Measurements from ENCODE around the gene CD164L2.
"Not testable (repeated sequence)": the region's sequence is repeated elsewhere in the genome, so short reads cannot be mapped to it uniquely, and the experiment has no call there.

Gene CD164L2

DNA sequence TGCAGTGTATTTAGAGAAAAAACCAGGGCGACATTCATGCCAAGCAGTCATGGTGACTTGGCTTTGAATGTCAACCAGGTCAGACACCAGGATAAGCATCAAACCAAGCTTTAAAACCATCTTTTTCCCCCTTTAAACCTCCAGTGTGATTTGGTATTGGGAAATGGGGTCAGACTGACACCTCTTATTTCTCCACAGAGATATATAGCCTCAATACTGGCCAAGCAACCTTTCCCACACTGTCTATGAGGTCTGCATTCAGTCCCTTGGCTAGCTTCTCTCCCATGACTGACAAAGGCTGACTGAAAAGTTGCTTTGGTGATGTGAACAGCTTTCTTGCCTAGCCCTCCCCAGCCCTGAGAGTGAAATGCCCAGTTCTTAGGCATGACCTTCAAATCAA is 31.0 kb upstream of the CD164L2 start:
- no peak for DNase-seq
- H3K27ac Mint-ChIP-seq, result no peak overlapping the region
- CTCF ChIA-PET, result interaction anchor here (0.7 to 3.9 kb wide), 6 partner anchors 14 to 192 kb away, joined by 3 to 50 read pairs (median 3); partner anchors contain the start of gene AHDC1
- H3K9me3 Mint-ChIP-seq, result no peaks in the 10 kb centered on the region
- H3K4me1 Mint-ChIP-seq, result peaks cover 16% of the 10 kb centered on the region
- H3K4me3 Mint-ChIP-seq, result no peak overlapping the region
- peaks cover 78% of the 10 kb centered on the region for H3K36me3 Mint-ChIP-seq
- H3K27me3 Mint-ChIP-seq, result no peaks in the 10 kb centered on the region

DNA sequence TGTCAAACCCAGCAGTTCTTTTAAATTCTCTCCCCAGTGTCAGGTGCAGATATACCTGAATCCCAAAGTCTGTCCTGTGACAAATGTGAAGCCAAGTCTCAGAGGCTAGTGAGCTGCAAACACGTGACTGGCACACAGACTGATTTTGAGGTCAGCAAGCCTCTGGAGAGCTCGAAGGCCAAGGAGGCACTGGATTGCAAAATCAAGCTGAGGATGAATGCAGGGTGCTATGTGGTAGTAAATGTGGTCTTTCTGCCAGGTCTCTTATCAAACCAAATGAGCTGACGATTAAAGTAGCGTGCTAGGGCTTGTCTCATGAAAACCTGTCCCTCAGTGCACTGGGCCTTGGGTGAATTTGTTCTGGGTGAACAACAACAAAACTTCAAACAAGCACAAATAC is 29.9 kb upstream of the CD164L2 start:
- CTCF ChIA-PET, result interaction anchor here (1.2 to 2.2 kb wide), 4 partner anchors 16 to 194 kb away, joined by 3 to 10 read pairs (median 4); no protein-coding TSS in a partner anchor
- DNase-seq, result no peak
- Mint-ChIP-seq H3K36me3 (peaks cover 80% of the 10 kb centered on the region), H3K27me3 (no peaks in the 10 kb centered on the region), H3K4me1 (peaks cover 6% of the 10 kb centered on the region), H3K9me3 (no peaks in the 10 kb centered on the region), H3K27ac (no peak overlapping the region), H3K4me3 (no peak overlapping the region)

- no peak overlapping the region for H3K27ac Mint-ChIP-seq
- DNase-seq, result no peak
- H3K4me3 Mint-ChIP-seq, result no peak overlapping the region
- H3K4me1 Mint-ChIP-seq, result peaks cover 6% of the 10 kb centered on the region
- CTCF ChIA-PET, result interaction anchor here (1.6 to 2.2 kb wide), 3 partner anchors 76 to 195 kb away, joined by 3 to 10 read pairs (median 5); no protein-coding TSS in a partner anchor
- peaks cover 76% of the 10 kb centered on the region for H3K36me3 Mint-ChIP-seq
- H3K27me3 Mint-ChIP-seq, result no peaks in the 10 kb centered on the region
- no peaks in the 10 kb centered on the region for H3K9me3 Mint-ChIP-seq
Measured at GRCh38 chr1:27412502-27412901, 29.4 kb upstream of the CD164L2 start.

DNA sequence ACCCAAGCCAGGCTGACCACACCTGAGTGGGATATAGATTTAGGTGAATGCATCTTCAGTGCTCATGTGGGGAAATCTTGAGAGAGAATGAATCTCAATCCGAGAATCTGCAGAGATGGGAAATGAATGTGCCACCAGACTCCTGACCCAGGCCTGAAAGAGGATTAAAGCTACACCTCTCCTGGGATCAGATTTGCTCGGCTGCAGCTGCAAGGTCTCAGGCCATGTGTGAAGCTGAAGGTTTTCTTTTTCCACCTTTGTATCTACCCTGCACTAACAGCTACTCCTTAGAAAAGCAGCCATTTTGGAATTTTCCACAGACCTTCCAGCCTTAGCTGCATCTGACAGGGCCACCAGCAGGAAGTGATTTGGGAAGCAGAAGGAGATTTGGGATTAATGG is 27.6 kb upstream of the CD164L2 start:
- Mint-ChIP-seq H3K36me3 (peaks cover 69% of the 10 kb centered on the region), H3K9me3 (no peaks in the 10 kb centered on the region), H3K27me3 (no peaks in the 10 kb centered on the region), H3K27ac (no peak overlapping the region), H3K4me1 (no peaks in the 10 kb centered on the region), H3K4me3 (no peak overlapping the region)
- CTCF ChIA-PET, result interaction anchor here (0.6 to 2.4 kb wide), 4 partner anchors 9 to 252 kb away, joined by 3 to 9 read pairs (median 4); no protein-coding TSS in a partner anchor
- no peak for DNase-seq

DNA sequence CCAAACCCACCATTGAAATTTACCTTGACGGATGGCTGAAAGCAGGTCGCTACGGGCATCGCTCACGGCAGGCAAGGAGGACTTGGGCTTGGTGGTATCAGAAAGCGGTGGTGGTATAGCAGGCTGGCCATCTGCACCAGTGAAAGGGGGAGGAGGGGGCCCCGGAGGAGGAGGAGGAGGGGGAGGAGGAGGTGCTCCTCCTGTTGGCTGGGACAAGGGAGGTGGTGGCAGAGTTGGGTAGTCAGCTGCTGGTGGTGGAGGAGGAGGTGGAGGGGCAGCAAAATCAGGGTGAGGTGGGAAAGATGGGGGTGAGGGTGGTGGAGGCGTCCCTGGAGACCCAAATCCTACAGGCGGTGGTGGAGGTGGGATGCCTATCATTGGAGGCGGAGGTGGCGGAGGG is 26.5 kb upstream of the CD164L2 start:
- no peaks in the 10 kb centered on the region for H3K27me3 Mint-ChIP-seq
- H3K27ac Mint-ChIP-seq, result no peak overlapping the region
- H3K9me3 Mint-ChIP-seq, result no peaks in the 10 kb centered on the region
- H3K36me3 Mint-ChIP-seq, result peaks cover 60% of the 10 kb centered on the region
- H3K4me1 Mint-ChIP-seq, result no peaks in the 10 kb centered on the region
- DNase-seq, result no peak
- H3K4me3 Mint-ChIP-seq, result no peak overlapping the region
- CTCF ChIA-PET, result interaction anchor here (2.4 kb wide), 1 partner anchor 14 kb away, joined by 9 read pairs; no protein-coding TSS in a partner anchor

DNA sequence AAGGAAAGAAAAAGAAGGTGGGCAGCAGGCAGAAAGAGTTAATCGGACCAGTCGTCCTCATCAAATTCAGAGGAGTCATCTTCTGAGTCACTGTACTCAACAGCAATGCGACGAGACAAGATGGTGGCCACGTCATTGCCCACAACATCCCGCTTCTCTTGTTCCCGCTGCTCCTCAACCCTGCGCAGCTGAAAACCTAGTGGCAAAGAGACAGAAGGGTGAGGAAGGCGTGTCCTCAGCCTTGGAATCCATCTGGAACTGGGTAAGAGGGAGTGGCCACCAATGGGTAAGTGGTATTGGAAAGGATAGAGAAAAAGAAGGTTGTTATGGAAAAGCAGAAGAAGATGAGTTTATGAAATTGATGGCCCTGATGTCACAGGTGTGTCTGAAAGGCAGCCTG is 25.0 kb upstream of the CD164L2 start:
- peaks cover 14% of the 10 kb centered on the region for H3K4me1 Mint-ChIP-seq
- no peak overlapping the region for H3K4me3 Mint-ChIP-seq
- H3K9me3 Mint-ChIP-seq, result no peaks in the 10 kb centered on the region
- CTCF ChIA-PET, result interaction anchor here (0.9 kb wide), 1 partner anchor 13 kb away, joined by 3 read pairs; no protein-coding TSS in a partner anchor
- peaks cover 44% of the 10 kb centered on the region for H3K36me3 Mint-ChIP-seq
- no peak overlapping the region for H3K27ac Mint-ChIP-seq
- no peak for DNase-seq
- H3K27me3 Mint-ChIP-seq, result no peaks in the 10 kb centered on the region

DNA sequence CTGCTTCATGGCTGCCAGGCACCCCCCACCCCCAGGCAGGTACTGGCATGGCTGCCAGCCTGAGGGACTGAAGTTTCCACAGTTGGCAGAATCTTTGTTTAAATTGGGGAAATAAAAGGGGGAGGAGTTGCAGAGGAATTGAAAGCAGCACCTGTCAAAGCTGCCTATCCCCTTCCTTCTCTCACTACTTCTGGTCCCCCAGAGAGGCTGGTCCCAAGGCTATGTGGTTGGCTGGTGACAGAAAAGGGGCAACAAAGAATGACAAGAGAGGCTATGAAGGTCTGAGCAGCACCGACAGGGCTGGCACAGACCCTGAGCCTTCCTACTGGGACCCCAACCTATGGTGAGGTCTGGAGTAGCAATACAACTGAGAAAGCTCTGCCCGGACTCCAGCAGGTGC is 23.7 kb upstream of the CD164L2 start:
- H3K27ac Mint-ChIP-seq, result not testable (repeated sequence)
- H3K36me3 Mint-ChIP-seq, result peaks cover 32% of the 10 kb centered on the region

DNA sequence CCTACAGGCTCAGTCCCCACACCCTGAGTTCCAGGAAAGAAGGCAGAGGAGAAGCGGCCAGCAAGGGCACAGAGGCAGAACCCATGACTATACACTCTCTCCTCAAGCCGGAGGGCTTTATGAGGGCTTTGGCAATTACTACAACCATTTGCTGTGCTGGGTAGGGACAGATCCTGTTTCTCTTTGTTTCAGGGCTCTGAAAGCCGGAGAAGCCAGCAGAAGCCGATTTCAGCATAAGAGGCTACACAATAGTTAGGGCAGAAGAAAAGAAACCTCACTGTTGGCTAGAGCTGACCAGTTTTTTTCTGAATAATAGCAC is 23.2 kb upstream of the CD164L2 start:
- no peak for DNase-seq
- peaks cover 18% of the 10 kb centered on the region for H3K4me1 Mint-ChIP-seq
- H3K27ac Mint-ChIP-seq, result no peak overlapping the region
- no peak overlapping the region for H3K4me3 Mint-ChIP-seq
- no peaks in the 10 kb centered on the region for H3K27me3 Mint-ChIP-seq
- no peaks in the 10 kb centered on the region for H3K9me3 Mint-ChIP-seq
- CTCF ChIA-PET, result interaction anchor here (1.4 kb wide), 1 partner anchor 10 kb away, joined by 4 read pairs; no protein-coding TSS in a partner anchor
- H3K36me3 Mint-ChIP-seq, result peaks cover 31% of the 10 kb centered on the region

More for the DNA sequence above, 23.7 kb upstream of the CD164L2 start:
- H3K4me3 Mint-ChIP-seq, H3K9me3 Mint-ChIP-seq, H3K27me3 Mint-ChIP-seq, DNase-seq: not testable (repeated sequence)
- H3K4me1 Mint-ChIP-seq, result peaks cover 18% of the 10 kb centered on the region
- CTCF ChIA-PET, result interaction anchor here (1.4 kb wide), 1 partner anchor 10 kb away, joined by 4 read pairs; no protein-coding TSS in a partner anchor

DNA sequence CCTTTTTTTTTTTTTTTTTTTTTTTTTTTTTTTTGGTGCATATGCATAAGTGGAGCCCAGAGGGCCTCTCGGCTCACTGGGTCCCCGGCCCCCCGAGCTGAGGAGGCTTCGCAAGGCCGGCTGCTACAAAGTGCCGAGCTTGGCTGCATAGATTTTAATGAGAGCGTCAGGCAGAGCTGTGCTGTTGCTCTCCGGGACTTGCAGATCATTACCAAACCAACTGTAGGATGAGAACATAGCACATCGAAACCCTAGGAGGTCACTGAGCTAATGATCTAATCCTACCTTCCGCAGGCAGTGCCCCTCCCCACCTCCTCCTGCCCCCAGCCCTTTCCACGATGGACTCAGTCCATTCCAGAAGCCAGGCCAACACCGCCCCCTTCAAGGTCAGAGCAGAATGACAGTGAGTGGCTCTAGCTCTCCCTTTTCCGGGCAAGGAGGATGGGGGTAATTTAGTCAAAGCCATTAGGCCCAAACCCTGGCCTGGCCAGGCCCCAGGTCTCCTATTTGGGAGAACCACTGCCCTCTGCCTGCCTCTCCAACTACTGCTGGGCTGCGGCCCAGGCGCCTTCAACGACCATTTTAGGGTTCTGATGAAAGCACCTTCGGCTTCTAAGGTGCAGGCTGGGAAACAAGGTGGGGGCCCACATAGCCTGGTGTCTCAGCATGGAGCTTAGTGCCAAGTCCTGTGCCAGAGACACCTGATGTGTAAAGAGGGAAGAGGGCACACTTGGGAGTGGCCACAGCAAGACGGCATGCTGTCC is 22.6 kb upstream of the CD164L2 start:
- DNase-seq, H3K4me3 Mint-ChIP-seq, H3K9me3 Mint-ChIP-seq, H3K27ac Mint-ChIP-seq, H3K27me3 Mint-ChIP-seq: not testable (repeated sequence)
- H3K4me1 Mint-ChIP-seq, result peaks cover 18% of the 10 kb centered on the region
- peaks cover 25% of the 10 kb centered on the region for H3K36me3 Mint-ChIP-seq
- CTCF ChIA-PET, result interaction anchor here (0.7 to 1.4 kb wide), 3 partner anchors 11 to 257 kb away, joined by 3 to 5 read pairs (median 4); no protein-coding TSS in a partner anchor

DNA sequence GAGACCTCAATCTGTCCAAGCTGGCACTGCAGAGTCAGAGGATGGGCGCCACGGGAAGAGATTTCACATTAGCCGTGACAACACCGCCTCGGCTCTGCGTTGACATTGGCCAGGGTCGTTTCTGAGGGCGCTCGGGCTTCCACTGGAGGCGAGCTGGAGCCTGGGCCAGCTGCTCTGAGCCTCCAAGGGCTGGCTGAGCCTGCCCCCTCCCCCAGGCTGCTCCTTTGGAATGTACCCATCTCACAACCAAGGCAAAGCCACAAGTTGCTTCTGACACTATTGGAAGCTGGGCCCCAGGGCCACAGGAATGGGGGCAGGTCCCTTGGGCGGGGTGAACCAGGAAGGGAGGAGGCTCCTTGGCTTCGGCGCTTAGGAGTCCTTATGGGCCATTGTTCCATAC is 21.9 kb upstream of the CD164L2 start:
- no peak overlapping the region for H3K4me3 Mint-ChIP-seq
- DNase-seq, result no peak
- H3K9me3 Mint-ChIP-seq, result no peaks in the 10 kb centered on the region
- CTCF ChIA-PET, result interaction anchor here (0.7 to 1.2 kb wide), 2 partner anchors 201 to 258 kb away, joined by 3 to 5 read pairs; no protein-coding TSS in a partner anchor
- no peaks in the 10 kb centered on the region for H3K27me3 Mint-ChIP-seq
- H3K27ac Mint-ChIP-seq, result no peak overlapping the region
- peaks cover 18% of the 10 kb centered on the region for H3K4me1 Mint-ChIP-seq
- peaks cover 23% of the 10 kb centered on the region for H3K36me3 Mint-ChIP-seq

GRCh38 chr1:27403931-27404330 is 20.8 kb upstream of the CD164L2 start:
- H3K27ac Mint-ChIP-seq, result no peak overlapping the region
- no peaks in the 10 kb centered on the region for H3K9me3 Mint-ChIP-seq
- CTCF ChIA-PET, result interaction anchor here (0.9 to 10.3 kb wide), 7 partner anchors 12 to 259 kb away, joined by 3 to 103 read pairs (median 6); partner anchors contain the start of gene AHDC1
- H3K27me3 Mint-ChIP-seq, result no peaks in the 10 kb centered on the region
- H3K36me3 Mint-ChIP-seq, result peaks cover 22% of the 10 kb centered on the region
- H3K4me1 Mint-ChIP-seq, result peaks cover 18% of the 10 kb centered on the region
- no peak for DNase-seq
- H3K4me3 Mint-ChIP-seq, result no peak overlapping the region

DNA sequence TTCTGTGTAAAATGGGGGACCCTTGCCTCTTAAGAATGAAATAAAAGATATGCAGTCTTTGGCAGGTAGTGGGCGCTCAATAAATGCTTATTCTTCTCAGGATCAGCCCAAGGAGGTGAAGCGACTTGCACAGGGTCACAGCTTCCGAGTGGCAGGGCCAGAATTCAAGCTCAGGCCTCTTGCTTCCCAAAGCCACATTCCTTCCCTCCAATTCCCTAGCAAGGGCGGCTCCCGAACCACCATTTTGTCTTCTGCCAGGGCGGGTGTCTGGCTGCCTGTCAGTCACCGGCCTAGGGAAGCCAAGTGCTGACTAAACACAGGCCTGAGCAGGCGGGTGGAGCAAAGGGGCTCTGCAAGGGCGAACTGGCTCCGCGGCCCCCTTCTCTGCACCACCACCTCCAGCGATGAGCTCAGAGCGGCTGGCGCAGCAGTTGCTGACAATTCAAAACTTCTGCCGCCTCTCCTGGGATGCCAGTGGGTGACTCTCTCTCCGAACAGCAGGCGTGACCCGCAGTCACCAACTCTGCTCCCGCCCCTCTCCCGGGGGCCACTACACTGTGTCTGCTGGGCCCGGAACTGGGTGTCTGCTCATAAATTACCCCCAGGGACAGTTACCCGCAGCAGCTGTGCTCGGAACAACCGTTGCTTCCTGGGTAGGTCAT is 20.1 kb upstream of the CD164L2 start:
- DNase-seq, result no peak
- no peak overlapping the region for H3K4me3 Mint-ChIP-seq
- no peaks in the 10 kb centered on the region for H3K27me3 Mint-ChIP-seq
- H3K27ac Mint-ChIP-seq, result no peak overlapping the region
- H3K9me3 Mint-ChIP-seq, result no peaks in the 10 kb centered on the region
- peaks cover 18% of the 10 kb centered on the region for H3K4me1 Mint-ChIP-seq
- peaks cover 15% of the 10 kb centered on the region for H3K36me3 Mint-ChIP-seq
- CTCF ChIA-PET, result interaction anchor here (0.8 to 10.3 kb wide), 15 partner anchors 8 to 260 kb away, joined by 3 to 103 read pairs (median 4); partner anchors contain the start of gene AHDC1

DNA sequence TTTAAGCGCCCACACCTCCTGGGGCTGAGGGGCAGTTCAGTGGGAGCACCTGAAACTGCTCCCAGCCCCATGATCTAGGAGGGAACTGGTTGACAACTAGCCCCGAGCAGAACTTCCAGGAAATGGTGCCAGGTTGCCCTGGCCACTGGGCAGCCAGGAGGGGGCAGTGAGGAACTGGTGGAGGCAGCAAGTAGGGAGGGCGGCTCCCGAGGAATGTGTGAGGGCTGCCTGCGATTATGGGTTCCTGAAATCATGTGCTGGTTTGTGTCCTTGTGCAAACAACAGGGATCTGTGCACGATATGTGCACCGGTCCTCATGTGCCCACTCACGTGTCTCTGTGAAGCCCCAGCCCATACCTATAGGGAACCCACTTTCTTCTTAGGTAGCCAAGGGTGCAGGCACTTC is 19.2 kb upstream of the CD164L2 start:
- no peaks in the 10 kb centered on the region for H3K27me3 Mint-ChIP-seq
- no peak overlapping the region for H3K4me3 Mint-ChIP-seq
- peaks cover 10% of the 10 kb centered on the region for H3K36me3 Mint-ChIP-seq
- DNase-seq, result no peak
- no peak overlapping the region for H3K27ac Mint-ChIP-seq
- peaks cover 18% of the 10 kb centered on the region for H3K4me1 Mint-ChIP-seq
- CTCF ChIA-PET, result interaction anchor here (0.7 to 10.3 kb wide), 19 partner anchors 9 to 261 kb away, joined by 3 to 103 read pairs (median 4); partner anchors contain the start of gene AHDC1
- no peaks in the 10 kb centered on the region for H3K9me3 Mint-ChIP-seq

DNA sequence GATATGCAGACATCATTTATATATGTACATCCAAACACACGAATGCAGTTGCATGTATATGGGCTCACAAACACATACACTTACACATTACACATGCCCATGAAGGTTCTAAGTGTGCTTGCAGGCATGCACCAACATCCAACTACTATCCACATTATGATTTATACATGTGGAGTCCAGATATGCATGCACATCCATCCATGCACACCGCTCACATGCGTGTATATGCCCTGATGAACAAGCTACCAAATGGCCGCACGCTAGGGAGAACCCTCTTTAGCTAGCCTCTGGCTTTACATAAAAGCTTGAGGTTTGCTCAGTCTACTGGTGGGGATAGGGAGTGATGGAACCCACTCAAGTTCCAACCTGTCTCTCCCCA is 17.8 kb upstream of the CD164L2 start:
- Mint-ChIP-seq H3K36me3 (no peaks in the 10 kb centered on the region), H3K27me3 (no peaks in the 10 kb centered on the region), H3K9me3 (no peaks in the 10 kb centered on the region), H3K4me1 (peaks cover 18% of the 10 kb centered on the region), H3K27ac (no peak overlapping the region), H3K4me3 (no peak overlapping the region)
- no peak for DNase-seq
- CTCF ChIA-PET, result interaction anchor here (0.9 to 10.3 kb wide), 5 partner anchors 10 to 206 kb away, joined by 3 to 103 read pairs (median 4); partner anchors contain the start of gene AHDC1
